ENCODE measurements around the gene CHST9.
"Not testable (repeated sequence)": the region's sequence is repeated elsewhere in the genome, so short reads cannot be mapped to it uniquely, and the experiment has no call there.

The CHST9 gene

GRCh38 chr18:26978812-26979341, 206.2 kb downstream of the CHST9 start:
- H3F3A ChIP-seq (ENCODE audit: control insufficient read depth, insufficient read depth): peaks cover 19% of the 10 kb centered on the region
- H3K9me3 ChIP-seq (ENCODE audit: control insufficient read depth, insufficient read depth, low read length): no peaks in the 10 kb centered on the region
- peak overlapping the region; percentile 94 for H3K27ac ChIP-seq (ENCODE audit: low read depth, low read length)
- no peaks in the 10 kb centered on the region for H4K20me1 ChIP-seq (ENCODE audit: control insufficient read depth, insufficient read depth, low read depth, low read length)
- TF ChIP-seq, protein P1, sequence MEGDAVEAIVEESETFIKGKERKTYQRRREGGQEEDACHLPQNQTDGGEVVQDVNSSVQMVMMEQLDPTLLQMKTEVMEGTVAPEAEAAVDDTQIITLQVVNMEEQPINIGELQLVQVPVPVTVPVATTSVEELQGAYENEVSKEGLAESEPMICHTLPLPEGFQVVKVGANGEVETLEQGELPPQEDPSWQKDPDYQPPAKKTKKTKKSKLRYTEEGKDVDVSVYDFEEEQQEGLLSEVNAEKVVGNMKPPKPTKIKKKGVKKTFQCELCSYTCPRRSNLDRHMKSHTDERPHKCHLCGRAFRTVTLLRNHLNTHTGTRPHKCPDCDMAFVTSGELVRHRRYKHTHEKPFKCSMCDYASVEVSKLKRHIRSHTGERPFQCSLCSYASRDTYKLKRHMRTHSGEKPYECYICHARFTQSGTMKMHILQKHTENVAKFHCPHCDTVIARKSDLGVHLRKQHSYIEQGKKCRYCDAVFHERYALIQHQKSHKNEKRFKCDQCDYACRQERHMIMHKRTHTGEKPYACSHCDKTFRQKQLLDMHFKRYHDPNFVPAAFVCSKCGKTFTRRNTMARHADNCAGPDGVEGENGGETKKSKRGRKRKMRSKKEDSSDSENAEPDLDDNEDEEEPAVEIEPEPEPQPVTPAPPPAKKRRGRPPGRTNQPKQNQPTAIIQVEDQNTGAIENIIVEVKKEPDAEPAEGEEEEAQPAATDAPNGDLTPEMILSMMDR (IDR thresholded peaks at IDR 0.05; ENCODE audit: low read depth, low read length, poor library complexity, severe bottlenecking): no peak
- TF ChIP-seq EZH2phosphoT487 (IDR thresholded peaks at IDR 0.05; ENCODE audit: borderline replicate concordance, low read length): no peak
- H3K79me2 ChIP-seq (ENCODE audit: control insufficient read depth, low read length): no peaks in the 10 kb centered on the region
- peaks cover 45% of the 10 kb centered on the region for H3K4me1 ChIP-seq (ENCODE audit: control insufficient read depth, low read length)
- H3K4me2 ChIP-seq (ENCODE audit: low read length): peak overlapping the region; percentile 78
- H3K9me2 ChIP-seq (replicated peaks; ENCODE audit: control insufficient read depth, low read length): no peaks in the 10 kb centered on the region
- no peaks in the 10 kb centered on the region for H3K27me3 ChIP-seq (ENCODE audit: control insufficient read depth, low read length)
- H3K4me3 ChIP-seq (ENCODE audit: low read length): peak overlapping the region; percentile 71
- H3K36me3 ChIP-seq (ENCODE audit: control insufficient read depth, low read length): peaks cover 8% of the 10 kb centered on the region; the same call in 1 of the 2 replicates

GRCh38 chr18:26977781-26978180, 207.3 kb downstream of the CHST9 start:
- peaks cover 45% of the 10 kb centered on the region for H3K4me1 ChIP-seq (ENCODE audit: control insufficient read depth, low read length)
- no peaks in the 10 kb centered on the region for H3K9me2 ChIP-seq (replicated peaks; ENCODE audit: control insufficient read depth, low read length)
- H3K79me2 ChIP-seq (ENCODE audit: control insufficient read depth, low read length): no peaks in the 10 kb centered on the region
- H4K20me1 ChIP-seq (ENCODE audit: control insufficient read depth, insufficient read depth, low read depth, low read length): no peaks in the 10 kb centered on the region
- TF ChIP-seq, protein P1 (IDR thresholded peaks at IDR 0.05; ENCODE audit: low read depth, low read length, poor library complexity, severe bottlenecking): no peak
- no peak for TF ChIP-seq EZH2phosphoT487 (IDR thresholded peaks at IDR 0.05; ENCODE audit: borderline replicate concordance, low read length)
- peak overlapping the region; percentile 71 for H3K4me3 ChIP-seq (ENCODE audit: low read length)
- peak overlapping the region; percentile 94 for H3K27ac ChIP-seq (ENCODE audit: low read depth, low read length)
- H3F3A ChIP-seq (ENCODE audit: control insufficient read depth, insufficient read depth): peaks cover 19% of the 10 kb centered on the region
- peak overlapping the region; percentile 78 for H3K4me2 ChIP-seq (ENCODE audit: low read length)
- H3K27me3 ChIP-seq (ENCODE audit: control insufficient read depth, low read length): no peaks in the 10 kb centered on the region
- peaks cover 8% of the 10 kb centered on the region; the same call in 1 of the 2 replicates for H3K36me3 ChIP-seq (ENCODE audit: control insufficient read depth, low read length)
- H3K9me3 ChIP-seq (ENCODE audit: control insufficient read depth, insufficient read depth, low read length): no peaks in the 10 kb centered on the region

DNA sequence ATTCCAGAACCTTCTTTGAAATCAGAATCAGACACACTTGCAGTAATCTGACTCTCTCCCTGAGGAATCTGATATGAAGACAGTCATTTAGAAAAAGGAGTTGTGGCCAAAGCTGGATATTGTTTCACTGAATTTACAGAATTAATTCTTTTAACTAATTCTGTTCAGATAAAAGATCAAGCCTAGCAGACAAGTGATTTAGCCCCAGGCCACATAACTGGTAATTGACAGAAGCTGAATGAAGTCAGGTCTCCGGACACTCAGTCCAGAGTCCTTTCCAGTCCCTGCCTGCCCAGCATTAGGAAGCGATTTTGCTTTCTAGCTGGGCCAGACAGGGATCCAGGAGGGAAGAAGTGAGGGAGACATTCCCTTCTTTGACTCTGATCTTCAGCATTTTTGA, 208.9 kb downstream of the CHST9 start:
- peak overlapping the region; percentile 94 for H3K27ac ChIP-seq (ENCODE audit: low read depth, low read length)
- H3F3A ChIP-seq (ENCODE audit: control insufficient read depth, insufficient read depth): peaks cover 19% of the 10 kb centered on the region
- H3K9me3 ChIP-seq (ENCODE audit: control insufficient read depth, insufficient read depth, low read length): no peaks in the 10 kb centered on the region
- H4K20me1 ChIP-seq (ENCODE audit: control insufficient read depth, insufficient read depth, low read depth, low read length): no peaks in the 10 kb centered on the region
- peak overlapping the region; percentile 71; the same call in 1 of the 2 replicates for H3K4me3 ChIP-seq (ENCODE audit: low read length)
- H3K9me2 ChIP-seq (replicated peaks; ENCODE audit: control insufficient read depth, low read length): no peaks in the 10 kb centered on the region
- H3K36me3 ChIP-seq (ENCODE audit: control insufficient read depth, low read length): peaks cover 8% of the 10 kb centered on the region; the same call in 1 of the 2 replicates
- peak overlapping the region; percentile 78 for H3K4me2 ChIP-seq (ENCODE audit: low read length)
- H3K79me2 ChIP-seq (ENCODE audit: control insufficient read depth, low read length): no peaks in the 10 kb centered on the region
- H3K27me3 ChIP-seq (ENCODE audit: control insufficient read depth, low read length): no peaks in the 10 kb centered on the region
- TF ChIP-seq EZH2phosphoT487 (IDR thresholded peaks at IDR 0.05; ENCODE audit: borderline replicate concordance, low read length): no peak
- TF ChIP-seq, protein P1 (IDR thresholded peaks at IDR 0.05; ENCODE audit: low read depth, low read length, poor library complexity, severe bottlenecking): no peak
- H3K4me1 ChIP-seq (ENCODE audit: control insufficient read depth, low read length): peaks cover 45% of the 10 kb centered on the region

DNA sequence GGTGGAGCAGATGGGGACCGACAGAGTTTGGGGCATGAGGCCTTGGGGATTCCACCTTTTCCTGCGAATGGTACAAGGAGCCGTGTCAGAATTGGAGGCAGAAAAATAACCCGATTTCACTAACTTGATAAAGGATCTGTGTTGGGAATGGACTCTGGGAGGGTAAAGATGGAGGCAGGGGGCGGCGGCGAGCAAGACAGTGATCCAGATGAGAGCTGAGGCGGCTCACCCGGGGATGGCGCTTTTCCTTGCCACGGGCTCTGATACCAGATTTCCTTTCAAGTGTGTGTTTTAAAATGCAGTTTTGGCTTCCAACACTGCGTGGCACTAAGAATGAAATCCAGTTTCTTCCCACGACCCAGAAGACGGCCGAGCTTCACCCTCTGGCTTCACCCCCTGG, 212.6 kb downstream of the CHST9 start:
- not testable (repeated sequence) for H3K79me2 ChIP-seq (ENCODE audit: control insufficient read depth, low read length); H4K20me1 ChIP-seq (ENCODE audit: control insufficient read depth, insufficient read depth, low read depth, low read length); H3K4me2 ChIP-seq (ENCODE audit: low read length); H3F3A ChIP-seq (ENCODE audit: control insufficient read depth, insufficient read depth); H3K27ac ChIP-seq (ENCODE audit: low read depth, low read length); H3K27me3 ChIP-seq (ENCODE audit: control insufficient read depth, low read length); H3K36me3 ChIP-seq (ENCODE audit: control insufficient read depth, low read length); H3K4me3 ChIP-seq (ENCODE audit: low read length); H3K9me3 ChIP-seq (ENCODE audit: control insufficient read depth, insufficient read depth, low read length); H3K9me2 ChIP-seq (replicated peaks; ENCODE audit: control insufficient read depth, low read length)
- H3K4me1 ChIP-seq (ENCODE audit: control insufficient read depth, low read length): peaks cover 16% of the 10 kb centered on the region

All from DOHH2 (cell line).